Peyer's patch (tissue), 4 donors: ENCODE measurements around the gene NCOA3.

Source experiments
- POLR2A ChIP-seq, 2 donors: fragments of 450-650 bp; IDR thresholded peaks; one replicate each; pipeline ENCODE4 v1.5.1; 2017; ENCODE audit warnings: antibody characterized with exemption in 2 of 2, mild to moderate bottlenecking in 2 of 2, moderate library complexity in 2 of 2
- TF ChIP-seq, protein P1 (sequence below), 6 experiments: fragments of 450-650 bp in 4 of 6; fragments of 200-600 bp in 2 of 6; sonication (generic) in 1 of 6; IDR thresholded peaks; one replicate each; pipeline ENCODE4 v1.5.1; 2017 to 2019; ENCODE audit warnings: antibody characterized with exemption in 6 of 6, mild to moderate bottlenecking in 3 of 6, moderate library complexity in 1 of 6

GRCh38 chr20:47627540-47627939 is 125.9 kb downstream of the NCOA3 start:
- TF ChIP-seq, protein P1, sequence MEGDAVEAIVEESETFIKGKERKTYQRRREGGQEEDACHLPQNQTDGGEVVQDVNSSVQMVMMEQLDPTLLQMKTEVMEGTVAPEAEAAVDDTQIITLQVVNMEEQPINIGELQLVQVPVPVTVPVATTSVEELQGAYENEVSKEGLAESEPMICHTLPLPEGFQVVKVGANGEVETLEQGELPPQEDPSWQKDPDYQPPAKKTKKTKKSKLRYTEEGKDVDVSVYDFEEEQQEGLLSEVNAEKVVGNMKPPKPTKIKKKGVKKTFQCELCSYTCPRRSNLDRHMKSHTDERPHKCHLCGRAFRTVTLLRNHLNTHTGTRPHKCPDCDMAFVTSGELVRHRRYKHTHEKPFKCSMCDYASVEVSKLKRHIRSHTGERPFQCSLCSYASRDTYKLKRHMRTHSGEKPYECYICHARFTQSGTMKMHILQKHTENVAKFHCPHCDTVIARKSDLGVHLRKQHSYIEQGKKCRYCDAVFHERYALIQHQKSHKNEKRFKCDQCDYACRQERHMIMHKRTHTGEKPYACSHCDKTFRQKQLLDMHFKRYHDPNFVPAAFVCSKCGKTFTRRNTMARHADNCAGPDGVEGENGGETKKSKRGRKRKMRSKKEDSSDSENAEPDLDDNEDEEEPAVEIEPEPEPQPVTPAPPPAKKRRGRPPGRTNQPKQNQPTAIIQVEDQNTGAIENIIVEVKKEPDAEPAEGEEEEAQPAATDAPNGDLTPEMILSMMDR (IDR thresholded peaks at IDR 0.05): no peak
- no peak for TF ChIP-seq POLR2A (IDR thresholded peaks at IDR 0.05)
